PC-9 (cell line): ENCODE measurements around the gene KAZALD1. TPM values are rescaled to one million over a fixed set of nuclear protein-coding genes. Genes with fewer than 3 reads are reported as not detected.

Source experiments
- BruUV-seq: library from RNA; stranded (reverse); fragments of 400-500 nt; replicated peaks from 2 replicates; lab custom pipeline; 2021; lab: Mats Ljungman, UMichigan
- CTCF ChIA-PET: fragments of 300-600 bp; sonication (Branson Sonifier 250); formaldehyde crosslinking; loops from one replicate; lab custom pipeline; 2022; ENCODE audit warnings: antibody characterized with exemption; lab: Charles Lee
- POLR2A ChIA-PET: fragments of 300-600 bp; sonication (Branson Sonifier 250); formaldehyde crosslinking; loops from one replicate; lab custom pipeline; 2022; ENCODE audit warnings: antibody characterized with exemption; ENCODE audit not compliant: unreplicated experiment; lab: Charles Lee
- DNase-seq, 2 experiments: peaks; one replicate each; pipeline versions ENCODE4 v3.0.0 to v3.0.0-alpha.2; 2015 to 2022; ENCODE audit warnings: mixed read lengths in 1 of 2
- H2AFZ ChIP-seq: fragments of 200-600 bp; sonication (generic); 2 replicates; pipeline ENCODE4 v1.8.1; 2017; ENCODE audit warnings: antibody characterized with exemption
- H3F3A ChIP-seq: fragments of 200-600 bp; sonication (generic); 2 replicates; pipeline ENCODE4 v1.8.1; 2017; ENCODE audit warnings: antibody characterized with exemption, mild to moderate bottlenecking, low read depth; ENCODE audit not compliant: insufficient read depth
- H3K27ac ChIP-seq: fragments of 200-600 bp; sonication (generic); 2 replicates; pipeline ENCODE4 v1.6.1; 2016; ENCODE audit warnings: mixed run types
- H3K27me3 ChIP-seq: fragments of 200-600 bp; sonication (generic); 2 replicates; pipeline ENCODE4 v1.6.1; 2016; ENCODE audit warnings: low read depth, mixed run types; ENCODE audit not compliant: insufficient read depth
- H3K36me3 ChIP-seq: fragments of 200-600 bp; sonication (generic); 2 replicates; pipeline ENCODE4 v1.6.1; 2016; ENCODE audit warnings: low read depth, mixed run types
- H3K4me1 ChIP-seq: fragments of 200-600 bp; sonication (generic); replicated peaks from 2 replicates; pipeline ENCODE4 v1.6.1; 2016; ENCODE audit warnings: mixed run types; ENCODE audit not compliant: insufficient read depth
- H3K4me2 ChIP-seq: fragments of 200-600 bp; sonication (generic); 2 replicates; pipeline ENCODE4 v1.6.1; 2017; ENCODE audit warnings: mixed run types
- H3K4me3 ChIP-seq: fragments of 200-600 bp; sonication (generic); 2 replicates; pipeline ENCODE4 v1.6.1; 2016; ENCODE audit warnings: mixed run types
- H3K79me2 ChIP-seq: fragments of 200-600 bp; sonication (generic); 2 replicates; pipeline ENCODE4 v1.6.1; 2017; ENCODE audit warnings: low read depth, mixed run types
- H3K9me2 ChIP-seq: fragments of 200-600 bp; sonication (generic); 2 replicates; pipeline ENCODE4 v1.8.1; 2017; ENCODE audit warnings: mild to moderate bottlenecking; ENCODE audit not compliant: insufficient read depth
- H3K9me3 ChIP-seq: fragments of 200-600 bp; sonication (generic); 2 replicates; pipeline ENCODE4 v1.8.1; 2016; ENCODE audit warnings: low read depth; ENCODE audit not compliant: insufficient read depth
- H4K20me1 ChIP-seq: fragments of 200-600 bp; sonication (generic); 2 replicates; pipeline ENCODE4 v1.8.1; 2017; ENCODE audit not compliant: insufficient read depth
- EZH2 ChIP-seq: fragments of 200-600 bp; sonication (generic); IDR thresholded peaks from 2 replicates; pipeline ENCODE4 v1.8.0; 2017; ENCODE audit warnings: antibody characterized with exemption, low read depth
- intact Hi-C: fragments of 100-400 bp; cut with micrococcal nuclease; formaldehyde crosslinking; loops from one replicate; pipeline ENCODE4 v1.10.0; 2022; ENCODE audit not compliant: unreplicated experiment
- total RNA-seq: library from RNA; stranded (reverse); gene quantifications from 2 replicates; pipeline ENCODE4 v1.2.3, GENCODE V29; 2021
- TF ChIP-seq, protein P1 (sequence below): fragments of 200-600 bp; sonication (generic); conservative IDR thresholded peaks from 2 replicates; pipeline ENCODE4 v1.6.1; 2017; ENCODE audit warnings: mixed run types, antibody characterized with exemption, mild to moderate bottlenecking, moderate library complexity

The KAZALD1 gene
- total RNA-seq, 1 experiment from 2014 or later: 19.7 TPM

DNA sequence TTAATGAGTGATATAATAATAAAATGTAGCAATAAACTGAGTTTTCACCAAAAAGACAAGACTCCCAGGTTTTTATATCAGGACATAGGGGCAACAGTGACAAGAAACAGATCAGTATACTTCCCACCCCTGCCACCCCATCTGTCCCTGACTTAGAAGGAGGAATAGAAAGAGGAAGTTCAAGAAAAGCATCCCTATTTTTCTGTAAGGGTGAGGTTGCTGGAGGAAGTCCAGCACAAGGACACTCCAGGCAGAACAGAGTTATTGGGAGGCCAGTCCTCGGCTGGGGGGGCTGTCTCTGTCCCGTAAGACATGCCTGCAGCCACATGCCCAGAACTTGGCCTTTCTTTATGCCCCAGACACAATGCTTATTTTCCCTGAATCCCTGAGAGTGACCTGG lies 52.9 kb downstream of the KAZALD1 start:
- Histone ChIP-seq H3K4me3 (no peak overlapping the region), H3K79me2 (no peaks in the 10 kb centered on the region), H3K9me2 (no peaks in the 10 kb centered on the region), H3K27me3 (peaks cover 5% of the 10 kb centered on the region), H2AFZ (no peak overlapping the region), H3K4me2 (no peak overlapping the region), H3K9me3 (no peaks in the 10 kb centered on the region), H3F3A (no peaks in the 10 kb centered on the region), H3K36me3 (no peaks in the 10 kb centered on the region), H3K27ac (no peak overlapping the region), H4K20me1 (no peaks in the 10 kb centered on the region), H3K4me1 (no peaks in the 10 kb centered on the region)
- POLR2A ChIA-PET: no interaction called here
- no TSS peak for BruUV-seq
- DNase-seq: no peak
- TF ChIP-seq, protein P1, sequence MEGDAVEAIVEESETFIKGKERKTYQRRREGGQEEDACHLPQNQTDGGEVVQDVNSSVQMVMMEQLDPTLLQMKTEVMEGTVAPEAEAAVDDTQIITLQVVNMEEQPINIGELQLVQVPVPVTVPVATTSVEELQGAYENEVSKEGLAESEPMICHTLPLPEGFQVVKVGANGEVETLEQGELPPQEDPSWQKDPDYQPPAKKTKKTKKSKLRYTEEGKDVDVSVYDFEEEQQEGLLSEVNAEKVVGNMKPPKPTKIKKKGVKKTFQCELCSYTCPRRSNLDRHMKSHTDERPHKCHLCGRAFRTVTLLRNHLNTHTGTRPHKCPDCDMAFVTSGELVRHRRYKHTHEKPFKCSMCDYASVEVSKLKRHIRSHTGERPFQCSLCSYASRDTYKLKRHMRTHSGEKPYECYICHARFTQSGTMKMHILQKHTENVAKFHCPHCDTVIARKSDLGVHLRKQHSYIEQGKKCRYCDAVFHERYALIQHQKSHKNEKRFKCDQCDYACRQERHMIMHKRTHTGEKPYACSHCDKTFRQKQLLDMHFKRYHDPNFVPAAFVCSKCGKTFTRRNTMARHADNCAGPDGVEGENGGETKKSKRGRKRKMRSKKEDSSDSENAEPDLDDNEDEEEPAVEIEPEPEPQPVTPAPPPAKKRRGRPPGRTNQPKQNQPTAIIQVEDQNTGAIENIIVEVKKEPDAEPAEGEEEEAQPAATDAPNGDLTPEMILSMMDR: no peak
- TF ChIP-seq EZH2: no peak
- CTCF ChIA-PET: no interaction called here
- intact Hi-C loops: no loop called here

Other genes starting within 250 kb of the KAZALD1 start
- gene SLF2, start 149.0 kb upstream of the KAZALD1 start, total RNA-seq: 13.6 and 17.1 TPM in 2 replicates
- 0.70 and 0.83 TPM in 2 replicates for gene SEMA4G, start 92.5 kb upstream of the KAZALD1 start, total RNA-seq
- 41.0 and 45.7 TPM in 2 replicates for gene MRPL43, start 74.5 kb upstream of the KAZALD1 start, total RNA-seq
- gene TWNK, start 74.4 kb upstream of the KAZALD1 start, total RNA-seq: 7.5 and 7.9 TPM in 2 replicates
- 32.5 and 39.5 TPM in 2 replicates for gene LZTS2, start 62.2 kb upstream of the KAZALD1 start, total RNA-seq
- gene PDZD7, start 30.9 kb upstream of the KAZALD1 start, total RNA-seq: 2.3 and 2.8 TPM in 2 replicates
- gene SFXN3, start 30.8 kb upstream of the KAZALD1 start, total RNA-seq: 30.6 and 35.2 TPM in 2 replicates
- not detected in 2 replicates for gene TLX1, start 69.3 kb downstream of the KAZALD1 start, total RNA-seq
- gene LBX1, start 167.5 kb downstream of the KAZALD1 start, total RNA-seq: not detected in 2 replicates